Left renal cortex interstitium (tissue), 4 donors: ENCODE results near the gene FMNL3. TPM values are rescaled to one million over a fixed set of nuclear protein-coding genes. Genes with fewer than 3 reads are reported as not detected.
"Not testable (repeated sequence)": the region's sequence is repeated elsewhere in the genome, so short reads cannot be mapped to it uniquely, and the experiment has no call there.

ENCODE experiments used
- DNase-seq, 4 donors: peaks; one replicate each; pipeline ENCODE4 v3.0.0-alpha.2; 2013; ENCODE audit warnings: low read depth in 4 of 4, low spot score in 2 of 4, missing footprints in 1 of 4
- polyA plus RNA-seq, 4 donors: library from polyadenylated mRNA; unstranded; fragments of 120-200 nt; gene quantifications; one replicate each; pipeline ENCODE4 v1.2.1, GENCODE V29; 2013; ENCODE audit not compliant: insufficient read length in 4 of 4

The FMNL3 gene
- polyA plus RNA-seq, 4 donors = 35.1 to 39.8 (median 38.6) TPM

GRCh38 chr12:49716553-49716952 is 9.3 kb upstream of the FMNL3 start:
- DNase-seq = no peak

DNA sequence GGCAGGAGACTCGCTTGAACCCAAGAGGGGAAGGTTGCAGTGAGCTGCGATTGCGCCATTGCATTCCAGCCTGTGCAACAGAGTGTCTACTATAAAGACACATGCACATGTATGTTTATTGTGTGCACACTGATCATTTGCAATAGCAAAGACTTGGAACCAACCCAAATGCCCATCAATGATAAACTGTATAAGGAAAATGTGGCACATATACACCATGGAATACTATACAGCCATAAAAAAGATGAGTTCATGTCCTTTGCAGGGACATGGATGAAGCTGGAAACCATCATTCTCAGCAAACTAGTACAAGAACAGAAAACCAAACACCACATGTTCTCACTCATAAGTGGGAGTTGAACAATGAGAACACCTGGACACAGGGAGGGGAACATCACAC is 6.7 kb upstream of the FMNL3 start:
- not testable (repeated sequence) for DNase-seq

GRCh38 chr12:49708851-49709250 is 1.6 kb upstream of the FMNL3 start:
- no peak for DNase-seq

DNA sequence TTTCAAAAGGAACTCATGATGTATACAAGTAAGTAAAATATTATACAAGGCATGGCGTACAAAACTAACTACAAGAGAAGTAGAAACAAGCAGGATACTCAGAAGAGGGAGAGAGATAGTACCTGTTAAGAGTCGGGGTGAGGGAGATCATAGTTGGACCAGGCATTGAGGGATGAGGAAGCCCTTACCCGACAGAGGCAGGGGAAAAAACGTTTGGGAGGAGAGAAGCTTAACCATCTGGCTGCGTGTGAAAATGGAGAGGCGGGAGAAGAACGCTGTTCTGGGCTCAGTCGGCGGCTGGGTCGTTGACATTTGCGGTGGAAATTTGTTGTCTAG is 575 bp upstream of the FMNL3 start:
- no peak for DNase-seq

- peak in 3 of 4 donors; percentile 26 to 60 (median 52) for DNase-seq
These were observed 666 bp downstream of the FMNL3 start for GRCh38 chr12:49706351-49707127.

DNA sequence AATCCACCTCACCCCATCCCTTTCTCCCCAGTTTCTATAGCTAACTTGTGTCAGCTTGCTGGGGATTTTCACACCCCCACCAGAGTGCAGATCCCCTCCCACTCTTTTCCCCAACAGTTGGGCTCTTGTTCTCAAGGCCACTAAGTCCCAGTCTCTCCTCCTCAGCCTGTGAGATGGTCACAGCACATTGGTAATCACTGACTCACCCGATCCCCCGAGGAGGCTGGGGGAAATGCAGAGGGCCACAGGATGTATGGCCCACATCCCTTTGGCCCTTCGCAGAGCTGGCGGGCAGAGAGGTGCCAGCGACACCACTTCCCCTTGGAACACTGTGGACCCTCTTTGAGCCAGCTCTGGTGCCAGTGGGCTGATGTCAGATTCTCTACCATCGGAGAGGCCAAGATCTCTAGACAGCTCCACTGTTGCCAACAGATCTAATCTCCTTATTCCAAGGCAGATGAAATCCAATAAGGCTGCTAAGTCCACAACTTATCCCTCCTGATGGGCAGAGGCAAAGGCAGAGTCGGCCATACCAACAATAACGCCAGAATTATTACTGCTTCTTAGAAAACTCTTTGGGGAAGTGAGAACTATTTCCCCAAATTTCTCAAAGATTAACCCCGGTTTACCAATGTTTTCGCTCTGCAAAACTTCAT is 1.6 kb downstream of the FMNL3 start:
- DNase-seq = no peak

- no peak for DNase-seq
These were observed 3.5 kb downstream of the FMNL3 start for GRCh38 chr12:49703647-49704137.

- no peak for DNase-seq
These were observed 4.5 kb downstream of the FMNL3 start for GRCh38 chr12:49702676-49703215.

GRCh38 chr12:49702009-49702408 is 5.2 kb downstream of the FMNL3 start:
- DNase-seq = no peak

- DNase-seq = no peak
These were observed 8.3 kb downstream of the FMNL3 start for GRCh38 chr12:49698619-49699545.

- no peak for DNase-seq
These were observed 9.4 kb downstream of the FMNL3 start for GRCh38 chr12:49697808-49698207.

DNA sequence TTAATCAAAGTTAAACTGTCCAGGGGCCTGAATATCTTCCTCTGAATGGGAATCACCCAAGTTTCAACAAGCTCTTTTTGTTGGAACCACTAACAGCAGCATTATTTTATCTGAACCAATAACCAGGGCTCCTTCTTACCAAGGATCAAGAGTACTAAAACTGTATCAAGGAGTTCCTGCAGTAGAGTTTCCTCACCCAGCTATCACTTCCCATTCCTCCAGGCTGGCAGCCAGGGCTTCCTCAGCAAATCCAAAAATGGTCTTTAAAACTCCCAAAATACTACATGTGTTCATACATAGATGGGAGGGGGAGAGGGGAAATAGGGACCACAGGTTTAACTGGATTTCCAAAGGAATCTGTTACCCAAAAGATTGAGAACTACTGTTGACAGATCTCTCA is 10.5 kb downstream of the FMNL3 start:
- no peak for DNase-seq

DNA sequence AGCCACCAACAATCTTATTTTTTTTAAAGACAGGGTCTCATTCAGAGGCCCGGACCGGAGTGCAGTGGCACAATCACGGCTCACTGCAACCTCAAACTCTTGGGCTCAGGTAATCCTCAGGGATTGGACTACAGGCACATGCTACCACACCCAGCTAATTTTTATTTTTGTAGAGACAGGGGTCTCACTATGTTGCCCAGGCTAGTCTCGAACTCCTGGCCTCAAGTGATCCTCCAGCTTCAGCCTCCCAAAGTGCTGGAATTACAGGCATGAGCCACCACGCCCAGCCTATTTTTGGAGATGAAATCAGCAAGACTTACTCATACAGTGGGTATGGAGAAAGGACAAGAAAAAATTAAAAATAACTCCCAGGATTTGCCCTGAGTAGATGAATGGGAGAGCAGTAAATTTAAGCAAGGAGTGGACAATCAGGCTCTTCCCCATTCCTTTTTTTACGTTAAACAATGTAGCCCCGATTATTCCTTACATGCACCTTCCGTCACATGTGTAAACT is 13.2 kb downstream of the FMNL3 start:
- no peak for DNase-seq

DNA sequence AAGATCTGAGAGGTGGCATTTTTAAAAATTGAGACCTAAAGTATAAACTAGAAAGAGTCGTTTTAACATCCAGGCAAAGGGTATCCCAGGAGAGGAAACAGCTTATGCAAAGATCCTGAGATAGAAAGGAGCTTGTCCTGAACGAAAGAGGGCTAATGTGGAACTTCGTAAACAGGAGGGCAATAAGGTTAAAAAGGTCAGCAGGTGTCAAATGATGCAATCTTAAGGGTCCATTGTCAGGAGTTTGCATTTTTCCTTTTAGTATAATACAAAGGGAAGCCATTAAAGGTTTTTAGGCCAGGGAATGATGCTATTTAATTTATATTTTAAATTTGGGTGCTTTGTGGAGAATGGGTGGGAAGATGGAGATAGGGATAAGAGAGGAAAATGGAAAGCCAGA is 14.4 kb downstream of the FMNL3 start:
- no peak for DNase-seq

- no peak for DNase-seq
These were observed 17.4 kb downstream of the FMNL3 start for GRCh38 chr12:49689785-49690184.

DNA sequence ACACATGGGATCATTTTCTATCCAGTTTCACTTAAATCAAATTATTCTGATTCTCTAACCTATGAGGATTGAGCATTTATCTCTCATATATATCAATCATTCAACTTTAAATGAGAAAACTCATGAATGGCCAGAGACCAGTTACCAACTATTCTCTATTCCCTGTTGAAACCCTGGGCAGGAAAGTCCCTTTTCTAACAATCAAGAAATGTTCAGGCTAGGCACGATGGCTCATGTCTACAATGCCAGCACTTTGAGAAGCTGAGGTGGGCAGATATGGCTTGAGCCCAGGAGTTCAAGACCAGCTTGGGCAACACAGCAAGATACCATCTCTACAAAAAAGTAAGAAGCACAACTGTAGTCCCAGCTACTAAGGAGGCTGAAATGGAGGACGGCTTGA is 18.0 kb downstream of the FMNL3 start:
- DNase-seq = no peak

DNA sequence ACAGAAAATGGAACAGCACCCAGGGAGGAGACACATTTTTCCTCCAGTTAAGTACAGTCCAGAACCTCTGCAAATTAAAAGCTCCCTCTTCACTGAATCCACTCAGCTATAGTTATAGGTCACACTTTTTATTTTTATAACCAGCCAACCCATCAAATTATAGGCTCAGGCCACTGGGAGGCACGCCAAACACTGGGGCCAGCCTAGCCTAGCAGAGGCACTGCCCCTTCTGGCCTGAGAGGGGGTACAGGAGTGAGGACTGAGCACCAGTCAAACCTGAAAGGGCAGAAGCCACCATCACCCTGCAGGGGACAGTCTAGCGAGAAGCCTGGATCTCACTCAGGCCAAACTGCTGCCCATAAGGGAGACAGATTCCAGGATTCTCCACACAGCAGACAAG is 19.3 kb downstream of the FMNL3 start:
- no peak for DNase-seq

DNA sequence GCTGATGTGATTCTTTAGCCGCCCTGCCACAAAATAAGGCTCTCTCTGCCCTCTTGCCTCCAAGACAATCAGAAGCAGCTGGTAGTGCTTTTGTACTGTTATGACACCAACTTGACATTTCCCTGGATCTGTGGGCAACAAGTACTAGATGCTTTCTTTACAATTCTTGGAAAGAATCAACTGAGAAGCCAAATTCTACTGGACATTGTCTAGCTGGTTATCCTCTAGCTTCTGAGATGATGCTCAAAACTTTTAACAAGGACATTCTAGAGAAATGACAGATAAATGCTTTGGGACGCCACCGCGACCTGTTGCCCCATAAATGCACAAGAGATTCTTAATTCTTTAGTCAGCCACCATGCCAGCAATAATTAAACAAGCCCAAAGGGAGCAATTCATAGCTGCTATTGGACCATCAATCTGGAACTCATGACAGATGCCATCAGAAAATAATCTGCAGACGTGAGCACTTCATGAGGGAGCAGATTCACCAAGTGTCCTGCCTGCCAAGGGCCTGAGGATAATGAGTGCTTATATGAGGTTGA is 22.8 kb downstream of the FMNL3 start:
- no peak for DNase-seq

DNA sequence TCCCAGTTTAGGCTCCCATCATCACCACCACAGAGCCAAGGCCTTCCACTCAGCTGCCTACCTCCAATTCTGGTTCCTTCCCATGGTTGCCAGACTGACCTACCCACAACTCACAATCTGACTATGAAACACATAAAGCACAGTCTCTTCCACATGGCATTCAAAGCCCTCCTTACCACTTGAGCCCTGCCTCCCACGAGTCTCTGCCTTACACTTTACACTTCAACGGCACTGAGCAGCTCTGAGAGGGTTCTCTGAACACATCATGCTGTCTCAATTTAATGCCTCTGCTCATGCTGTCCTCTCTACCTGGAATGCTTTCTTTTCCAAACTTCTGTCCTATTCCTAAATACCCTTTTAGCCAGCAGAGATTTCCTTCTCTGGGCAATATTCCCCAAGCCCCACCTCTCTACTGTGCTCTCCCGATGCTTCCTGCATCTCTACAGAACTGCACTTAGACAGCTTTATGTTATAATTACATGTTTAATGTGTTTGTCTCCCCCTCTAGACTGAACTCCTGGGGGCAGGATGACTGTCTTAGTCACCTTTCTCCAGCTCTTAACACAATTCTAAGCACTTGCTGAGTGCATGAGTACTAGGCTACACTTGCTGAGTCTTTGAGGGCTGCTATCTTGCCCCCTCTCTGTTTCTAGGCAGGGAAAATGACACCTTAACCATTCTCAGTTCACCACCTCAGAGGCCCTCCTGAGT is 23.5 kb downstream of the FMNL3 start:
- DNase-seq = no peak

- DNase-seq = no peak
These were observed 27.1 kb downstream of the FMNL3 start for GRCh38 chr12:49680075-49680474.
